Measurements from ENCODE around the gene OR52E2. TPM values are rescaled to one million over a fixed set of nuclear protein-coding genes. Genes with fewer than 3 reads are reported as not detected.

Gene OR52E2
- total RNA-seq, result not detected in 2 replicates
- not detected in 2 replicates for polyA plus RNA-seq

DNA sequence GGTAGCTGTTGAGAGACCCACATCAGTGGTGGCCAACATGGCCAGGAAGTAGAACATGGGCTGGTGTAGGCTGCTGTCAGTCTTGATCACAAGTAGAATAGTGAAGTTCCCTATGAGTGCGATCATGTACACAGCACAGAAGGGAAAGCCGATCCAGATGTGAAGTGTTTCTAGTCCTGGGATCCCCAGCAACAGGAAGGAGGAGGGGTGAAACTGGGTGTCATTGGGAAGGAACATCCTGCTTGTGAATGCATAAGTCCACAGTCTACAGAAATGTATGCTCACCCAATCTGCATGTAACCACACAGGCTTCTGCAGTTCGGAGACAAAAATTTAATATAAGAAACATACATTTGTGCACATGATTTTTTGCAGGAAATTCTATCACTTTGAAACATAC lies at the start of gene OR52E2:
TSS of gene OR52E2 (minus strand) at position 237 of the 400 bp plus-strand sequence. CDS start at position 237, 0 bp downstream.
- Histone ChIP-seq H3K27me3 (no peaks in the 10 kb centered on the region), H3K9me2 (replicated peaks; ENCODE audit: insufficient read depth) (no peaks in the 10 kb centered on the region), H3K4me1 (ENCODE audit: insufficient read depth) (no peaks in the 10 kb centered on the region), H2AFZ (no peak within 1 kb of the TSS), H3K27ac (no peak within 1 kb of the TSS), H3K4me3 (no peak within 1 kb of the TSS), H4K20me1 (ENCODE audit: insufficient read depth, poor library complexity, severe bottlenecking) (no peaks in the 10 kb centered on the region), H3K79me2 (no peaks in the 10 kb centered on the region), H3K4me2 (no peak within 1 kb of the TSS), H3K36me3 (replicated peaks; ENCODE audit: insufficient read depth, low read depth) (no peaks in the 10 kb centered on the region), H3K9me3 (ENCODE audit: low read depth) (no peaks in the 10 kb centered on the region)
- no peak for DNase-seq (ENCODE audit: low spot score)
- no peak for TF ChIP-seq EZH2phosphoT487 (IDR thresholded peaks at IDR 0.05; ENCODE audit: low read depth, severe bottlenecking, unreplicated experiment)
- no peak for TF ChIP-seq EZH2 (IDR thresholded peaks at IDR 0.05; ENCODE audit: borderline replicate concordance)
- TF ChIP-seq, protein P1, sequence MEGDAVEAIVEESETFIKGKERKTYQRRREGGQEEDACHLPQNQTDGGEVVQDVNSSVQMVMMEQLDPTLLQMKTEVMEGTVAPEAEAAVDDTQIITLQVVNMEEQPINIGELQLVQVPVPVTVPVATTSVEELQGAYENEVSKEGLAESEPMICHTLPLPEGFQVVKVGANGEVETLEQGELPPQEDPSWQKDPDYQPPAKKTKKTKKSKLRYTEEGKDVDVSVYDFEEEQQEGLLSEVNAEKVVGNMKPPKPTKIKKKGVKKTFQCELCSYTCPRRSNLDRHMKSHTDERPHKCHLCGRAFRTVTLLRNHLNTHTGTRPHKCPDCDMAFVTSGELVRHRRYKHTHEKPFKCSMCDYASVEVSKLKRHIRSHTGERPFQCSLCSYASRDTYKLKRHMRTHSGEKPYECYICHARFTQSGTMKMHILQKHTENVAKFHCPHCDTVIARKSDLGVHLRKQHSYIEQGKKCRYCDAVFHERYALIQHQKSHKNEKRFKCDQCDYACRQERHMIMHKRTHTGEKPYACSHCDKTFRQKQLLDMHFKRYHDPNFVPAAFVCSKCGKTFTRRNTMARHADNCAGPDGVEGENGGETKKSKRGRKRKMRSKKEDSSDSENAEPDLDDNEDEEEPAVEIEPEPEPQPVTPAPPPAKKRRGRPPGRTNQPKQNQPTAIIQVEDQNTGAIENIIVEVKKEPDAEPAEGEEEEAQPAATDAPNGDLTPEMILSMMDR (IDR thresholded peaks at IDR 0.05; ENCODE audit: poor library complexity), result no peak
- WGBS (ENCODE audit: low lambda C conversion rate, missing lambda C conversion rate), result 89% methylated on average over 3 of the region's 3 CpGs

DNA sequence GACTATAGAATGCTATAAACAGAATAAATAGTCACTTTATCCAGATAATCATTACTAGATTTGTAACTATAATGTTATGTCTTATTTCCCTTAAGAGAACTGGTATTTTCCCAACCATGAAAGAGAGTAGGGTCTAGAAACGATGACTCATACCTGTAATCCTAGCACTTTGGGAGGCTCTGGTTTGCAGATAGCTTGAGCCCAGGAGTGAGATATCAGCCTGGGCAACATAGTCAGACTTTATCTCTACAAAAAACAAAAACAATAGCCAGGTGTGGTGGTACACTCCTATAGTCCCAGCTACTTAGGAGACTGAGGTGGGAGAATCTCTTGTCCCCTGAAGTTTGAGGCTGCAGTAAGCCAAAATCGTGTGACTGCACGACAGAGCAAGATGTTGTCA lies 47.9 kb upstream of the OR52E2 start:
- H3K27ac ChIP-seq, result no peak overlapping the region
- H3K4me1 ChIP-seq (ENCODE audit: insufficient read depth), result no peaks in the 10 kb centered on the region

DNA sequence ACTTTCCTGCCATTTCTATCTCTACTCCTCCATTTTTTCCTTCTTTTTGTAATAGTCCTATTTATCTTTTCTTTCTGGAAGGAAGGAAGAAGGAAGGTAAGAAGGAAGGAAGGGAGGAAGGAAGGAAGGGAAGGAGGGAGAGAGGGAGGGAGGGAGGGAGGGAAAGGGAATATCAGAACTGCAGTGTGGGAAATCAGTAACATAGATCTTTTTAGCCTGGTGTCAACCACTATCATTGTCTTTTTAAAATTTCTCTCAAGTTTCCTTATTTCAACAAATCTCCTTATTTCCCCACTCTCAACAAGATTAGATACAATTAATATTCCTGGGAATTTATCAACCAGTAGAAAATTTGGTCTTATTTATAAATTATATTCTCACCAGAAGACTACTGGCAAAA lies 43.6 kb upstream of the OR52E2 start:
- Histone ChIP-seq H3K9me2 (replicated peaks; ENCODE audit: insufficient read depth) (no peaks in the 10 kb centered on the region), H3K4me3 (no peak overlapping the region), H3K4me2 (no peak overlapping the region), H3K79me2 (no peaks in the 10 kb centered on the region), H3K9me3 (ENCODE audit: low read depth) (no peaks in the 10 kb centered on the region), H3K27ac (no peak overlapping the region), H4K20me1 (ENCODE audit: insufficient read depth, poor library complexity, severe bottlenecking) (no peaks in the 10 kb centered on the region), H3K36me3 (replicated peaks; ENCODE audit: insufficient read depth, low read depth) (no peaks in the 10 kb centered on the region), H3K27me3 (no peaks in the 10 kb centered on the region), H3K4me1 (ENCODE audit: insufficient read depth) (no peaks in the 10 kb centered on the region), H2AFZ (no peak overlapping the region)
- DNase-seq (ENCODE audit: low spot score), result no peak
- TF ChIP-seq EZH2phosphoT487 (IDR thresholded peaks at IDR 0.05; ENCODE audit: low read depth, severe bottlenecking, unreplicated experiment), result no peak
- no peak for TF ChIP-seq EZH2 (IDR thresholded peaks at IDR 0.05; ENCODE audit: borderline replicate concordance)
- TF ChIP-seq, protein P1 (IDR thresholded peaks at IDR 0.05; ENCODE audit: poor library complexity), result no peak

More for the DNA sequence above, 47.9 kb upstream of the OR52E2 start:
- TF ChIP-seq, protein P1 (IDR thresholded peaks at IDR 0.05; ENCODE audit: poor library complexity), result no peak
- no peak for TF ChIP-seq EZH2 (IDR thresholded peaks at IDR 0.05; ENCODE audit: borderline replicate concordance)
- no peak for TF ChIP-seq EZH2phosphoT487 (IDR thresholded peaks at IDR 0.05; ENCODE audit: low read depth, severe bottlenecking, unreplicated experiment)
- no peaks in the 10 kb centered on the region for H3K9me2 ChIP-seq (replicated peaks; ENCODE audit: insufficient read depth)
- H3K9me3 ChIP-seq (ENCODE audit: low read depth), result no peaks in the 10 kb centered on the region
- no peaks in the 10 kb centered on the region for H3K36me3 ChIP-seq (replicated peaks; ENCODE audit: insufficient read depth, low read depth)
- H3K4me3 ChIP-seq, result no peak overlapping the region
- no peak for DNase-seq (ENCODE audit: low spot score)
- H4K20me1 ChIP-seq (ENCODE audit: insufficient read depth, poor library complexity, severe bottlenecking), result no peaks in the 10 kb centered on the region
- no peak overlapping the region for H2AFZ ChIP-seq
- no peaks in the 10 kb centered on the region for H3K27me3 ChIP-seq
- WGBS (ENCODE audit: low lambda C conversion rate, missing lambda C conversion rate), result 73% methylated on average over 3 of the region's 3 CpGs
- H3K4me2 ChIP-seq, result no peak overlapping the region
- no peaks in the 10 kb centered on the region for H3K79me2 ChIP-seq

DNA sequence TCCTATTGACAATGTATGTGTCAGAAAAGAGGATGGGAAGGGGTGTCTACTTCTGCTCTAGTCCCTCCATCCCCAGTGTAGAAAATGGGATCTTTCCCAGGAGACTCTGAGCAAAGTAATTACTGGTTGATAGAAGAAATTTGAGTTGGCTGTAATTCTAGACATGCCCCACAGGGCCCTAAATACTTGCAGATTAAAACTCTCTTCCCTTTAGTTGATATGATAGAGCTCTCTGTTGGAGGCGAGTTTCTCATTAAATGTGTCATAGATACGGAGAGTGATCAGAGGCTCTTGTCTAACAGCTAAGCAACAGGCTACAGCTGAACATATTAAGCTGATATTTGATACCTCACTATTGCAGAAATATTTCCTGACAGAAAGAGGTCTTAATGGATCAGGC lies 42.8 kb upstream of the OR52E2 start:
- no peak overlapping the region for H3K4me3 ChIP-seq
- H3K9me2 ChIP-seq (replicated peaks; ENCODE audit: insufficient read depth), result no peaks in the 10 kb centered on the region
- TF ChIP-seq EZH2phosphoT487 (IDR thresholded peaks at IDR 0.05; ENCODE audit: low read depth, severe bottlenecking, unreplicated experiment), result no peak
- TF ChIP-seq, protein P1 (IDR thresholded peaks at IDR 0.05; ENCODE audit: poor library complexity), result no peak
- no peak for TF ChIP-seq EZH2 (IDR thresholded peaks at IDR 0.05; ENCODE audit: borderline replicate concordance)
- no peaks in the 10 kb centered on the region for H3K79me2 ChIP-seq
- H2AFZ ChIP-seq, result no peak overlapping the region
- H3K27me3 ChIP-seq, result no peaks in the 10 kb centered on the region
- H3K4me2 ChIP-seq, result no peak overlapping the region
- WGBS (ENCODE audit: low lambda C conversion rate, missing lambda C conversion rate), result 34% methylated on average over 2 of the region's 2 CpGs
- no peaks in the 10 kb centered on the region for H3K36me3 ChIP-seq (replicated peaks; ENCODE audit: insufficient read depth, low read depth)
- H3K9me3 ChIP-seq (ENCODE audit: low read depth), result no peaks in the 10 kb centered on the region
- no peaks in the 10 kb centered on the region for H3K4me1 ChIP-seq (ENCODE audit: insufficient read depth)
- no peak for DNase-seq (ENCODE audit: low spot score)
- H4K20me1 ChIP-seq (ENCODE audit: insufficient read depth, poor library complexity, severe bottlenecking), result no peaks in the 10 kb centered on the region
- no peak overlapping the region for H3K27ac ChIP-seq

Measured in hepatocyte (in vitro differentiated cells).